Stimulated activated CD8-positive, alpha-beta memory T cell treated with anti-CD3 and anti-CD28 coated beads, Interleukin-7, amount 100 ng/mL, for 48 hours (primary cell): Measurements from ENCODE around the gene FAM98B.
"Not testable (repeated sequence)": the region's sequence is repeated elsewhere in the genome, so short reads cannot be mapped to it uniquely, and the experiment has no call there.

Experiments
- DNase-seq, 2 donors: peaks; one replicate each; pipeline ENCODE4 v3.0.0-alpha.2; 2020; ENCODE audit warnings: low read depth in 1 of 2; ENCODE audit errors: extremely low read depth in 1 of 2

Gene FAM98B

GRCh38 chr15:38453971-38454695 is at the start of gene FAM98B:
FAM98B (plus strand) TSS chr15:38454127; CDS start chr15:38454162, 35 bp downstream.
- peak; percentile 69 to 75 for DNase-seq

- DNase-seq, result no peak
Measured at GRCh38 chr15:38406436-38406835, 47.5 kb upstream of the FAM98B start.

- DNase-seq, result no peak
Measured at GRCh38 chr15:38408576-38408975, 45.4 kb upstream of the FAM98B start.

DNA sequence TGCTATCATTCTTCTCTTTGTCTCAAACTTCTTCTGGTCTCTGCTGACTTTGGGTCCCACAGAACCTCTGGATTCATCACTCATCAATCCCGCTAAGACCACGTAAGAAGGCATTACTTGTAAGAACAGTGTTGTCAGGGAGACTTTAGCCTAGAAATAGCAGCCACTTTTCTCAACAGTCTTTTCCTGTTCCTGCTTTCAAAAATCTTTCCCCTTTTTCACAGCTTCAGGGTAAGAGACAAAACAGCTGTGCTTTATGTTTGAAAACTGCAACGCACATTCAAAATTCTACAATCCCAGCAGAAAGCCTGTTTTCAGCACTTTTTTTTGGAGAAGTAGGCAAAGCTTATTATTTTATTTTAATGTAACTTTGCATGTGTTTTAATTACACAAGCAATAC is 42.0 kb upstream of the FAM98B start:
- DNase-seq, result no peak

DNA sequence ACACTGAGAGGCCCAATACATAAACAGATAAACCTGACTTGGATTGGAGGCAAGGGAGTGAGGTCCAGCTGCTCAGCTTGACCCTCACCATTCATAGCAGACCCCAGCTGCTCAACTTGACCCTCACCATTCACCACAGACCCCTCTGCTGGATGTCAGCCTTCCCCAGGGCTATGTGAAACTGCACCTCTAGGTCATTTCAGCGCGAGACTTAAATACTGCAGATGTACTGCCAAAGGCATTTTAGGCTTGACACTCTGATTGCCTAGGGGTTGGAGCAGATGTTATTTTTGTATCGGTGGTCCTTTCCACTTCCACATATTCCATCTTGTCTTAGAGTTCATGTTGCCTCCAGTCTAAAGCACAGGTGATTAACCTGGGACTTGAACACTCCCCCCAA is 41.5 kb upstream of the FAM98B start:
- DNase-seq, result no peak

GRCh38 chr15:38414357-38414756 is 39.6 kb upstream of the FAM98B start:
- DNase-seq, result no peak

- no peak for DNase-seq
Measured at GRCh38 chr15:38421069-38421690, 32.7 kb upstream of the FAM98B start.

GRCh38 chr15:38424101-38424552 is 29.8 kb upstream of the FAM98B start:
- DNase-seq, result no peak

- no peak for DNase-seq
Measured at GRCh38 chr15:38425269-38425668, 28.7 kb upstream of the FAM98B start.

- no peak for DNase-seq
Measured at GRCh38 chr15:38427380-38427779, 26.5 kb upstream of the FAM98B start.

GRCh38 chr15:38430106-38430760 is 23.7 kb upstream of the FAM98B start:
- no peak for DNase-seq

DNA sequence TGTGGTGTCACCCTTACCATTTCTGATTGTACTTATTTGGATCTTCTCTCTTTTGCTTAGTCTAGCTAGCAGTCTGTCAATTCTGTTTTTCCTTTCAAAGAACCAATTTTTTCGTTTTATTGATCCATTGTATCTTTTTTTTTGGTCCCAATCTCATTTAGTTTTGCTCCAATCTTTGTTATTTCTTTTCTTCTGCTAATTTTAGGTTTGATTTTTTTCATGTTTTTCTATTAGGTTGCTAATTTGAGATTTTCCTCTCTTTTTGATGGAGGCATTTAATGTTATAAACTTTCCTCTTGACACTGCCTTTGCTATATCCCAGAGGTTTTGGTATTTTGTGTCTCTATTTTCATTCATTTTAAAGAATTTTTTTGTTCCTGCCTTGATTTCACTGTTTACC is 16.9 kb upstream of the FAM98B start:
- no peak for DNase-seq

DNA sequence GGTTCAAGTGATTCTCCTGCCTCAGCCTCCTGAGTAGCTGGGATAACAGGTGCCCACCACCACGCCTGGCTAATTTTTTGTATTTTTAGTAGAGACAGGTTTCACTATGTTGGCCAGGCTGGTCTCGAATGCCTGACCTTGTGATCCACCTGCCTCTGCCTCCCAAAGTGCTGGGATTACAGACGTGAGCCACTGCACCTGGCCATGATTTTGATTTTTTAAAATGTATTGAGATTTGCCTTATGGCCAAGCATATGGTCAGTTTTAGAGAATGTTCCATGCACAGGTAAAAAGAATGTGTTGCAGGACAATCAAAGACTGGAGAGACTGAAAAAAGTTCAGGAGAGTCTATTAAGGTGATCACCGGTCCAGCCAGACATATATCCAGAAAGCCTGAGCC is 16.3 kb upstream of the FAM98B start:
- not testable (repeated sequence) for DNase-seq

DNA sequence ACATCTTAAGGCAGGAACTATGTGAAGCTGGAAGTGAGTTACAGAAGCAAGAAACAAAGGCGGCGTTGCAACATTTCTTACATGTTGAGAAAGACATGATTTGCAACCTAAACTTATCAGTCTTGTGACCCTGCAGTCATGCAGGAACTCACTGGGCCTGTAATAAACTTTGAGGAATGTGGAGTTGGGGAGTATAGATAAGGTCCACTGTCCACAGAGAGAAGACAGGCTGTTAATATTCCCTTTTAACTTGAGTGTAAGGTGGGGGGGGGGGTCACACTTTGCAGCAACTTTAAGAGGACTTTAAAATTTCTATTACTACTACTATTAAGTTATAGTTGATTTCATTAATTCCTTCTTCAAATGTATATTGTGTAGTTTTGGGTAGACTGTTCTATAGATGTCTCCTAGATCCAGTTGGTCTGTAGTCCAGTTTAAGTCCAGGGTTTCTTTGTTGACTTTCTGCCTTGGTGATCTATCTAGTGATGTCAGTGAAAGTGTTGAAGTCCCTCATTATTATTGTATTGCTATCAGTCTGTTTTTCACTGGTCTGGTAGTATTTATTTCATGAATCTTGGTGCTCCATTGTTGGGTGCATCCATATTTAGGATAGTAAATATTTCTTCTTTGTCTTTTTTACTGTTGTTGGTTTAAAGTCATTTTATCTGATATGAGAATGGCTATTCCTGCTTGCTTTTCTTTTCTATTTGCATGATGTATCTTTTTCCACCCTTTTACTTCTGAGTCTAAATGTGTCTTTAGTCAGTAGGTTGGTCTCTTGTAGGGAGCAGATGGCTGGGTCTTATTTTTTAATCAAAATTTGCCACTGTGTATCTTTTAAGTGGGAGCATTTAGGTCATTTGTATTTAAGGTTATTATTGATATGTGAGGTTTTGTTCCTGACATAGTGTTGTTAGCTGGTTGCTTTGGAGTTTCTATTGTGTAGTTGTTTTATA is 15.6 kb upstream of the FAM98B start:
- no peak for DNase-seq

DNA sequence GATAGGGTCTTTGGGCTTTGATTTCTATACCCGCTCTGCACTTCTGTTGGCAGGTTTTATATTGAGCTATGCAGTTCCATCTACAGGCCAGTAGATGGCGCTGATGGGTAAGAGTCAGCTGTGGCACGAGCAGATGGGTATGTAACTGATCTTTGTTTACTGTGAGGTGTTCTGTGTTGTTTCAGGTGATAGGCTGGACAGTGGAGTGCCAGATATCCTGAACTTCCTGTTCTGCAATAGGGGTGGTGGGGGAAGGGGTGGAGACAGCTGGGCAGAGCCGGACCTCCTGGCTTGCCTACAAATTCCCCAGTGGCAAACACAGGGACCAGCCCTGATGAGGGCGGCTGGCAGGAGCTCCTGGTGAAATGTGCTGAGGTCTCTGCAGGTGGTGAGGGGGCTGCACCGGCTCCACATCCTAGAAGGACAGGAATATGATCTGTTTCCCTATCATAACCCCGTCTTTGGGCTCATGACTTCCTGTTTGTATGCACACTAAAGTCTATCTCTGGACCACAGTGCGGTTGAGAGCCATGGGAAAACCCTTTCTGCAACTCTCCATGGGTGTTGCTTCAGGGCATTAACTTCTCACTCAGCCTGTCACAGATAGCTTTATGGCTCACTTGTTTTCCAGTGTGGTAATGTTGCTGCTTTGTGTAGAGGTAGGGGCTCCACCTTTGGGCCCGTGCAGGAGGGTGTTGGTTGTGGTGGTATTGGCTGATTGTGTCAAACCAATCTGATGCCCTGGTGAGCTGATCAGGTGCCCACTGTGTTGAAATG is 13.4 kb upstream of the FAM98B start:
- DNase-seq, result peak in 1 of 2 donors; percentile 1

GRCh38 chr15:38441130-38441519 is 12.8 kb upstream of the FAM98B start:
- DNase-seq, result no peak

DNA sequence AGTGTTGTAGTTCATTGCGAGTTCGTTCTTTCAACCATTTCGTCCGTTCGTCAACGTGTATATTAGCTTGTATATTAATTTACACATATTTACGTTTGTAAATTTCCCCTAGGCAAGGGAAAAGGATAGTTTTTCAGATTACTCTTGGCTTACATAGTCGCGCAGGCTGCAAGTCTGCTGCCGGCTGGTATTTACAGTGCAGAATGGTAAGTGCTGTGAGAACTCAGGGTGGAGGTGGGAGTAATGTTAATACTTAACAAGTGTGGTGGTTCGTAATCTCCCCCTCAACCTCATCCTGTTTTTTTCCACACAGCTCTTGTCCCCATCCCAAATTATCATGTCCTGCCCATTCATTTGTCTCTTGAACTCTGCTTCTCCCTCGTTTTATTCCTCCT is 766 bp downstream of the FAM98B start:
- no peak for DNase-seq

- no peak for DNase-seq
Measured at GRCh38 chr15:38455092-38455491, 1.2 kb downstream of the FAM98B start.

DNA sequence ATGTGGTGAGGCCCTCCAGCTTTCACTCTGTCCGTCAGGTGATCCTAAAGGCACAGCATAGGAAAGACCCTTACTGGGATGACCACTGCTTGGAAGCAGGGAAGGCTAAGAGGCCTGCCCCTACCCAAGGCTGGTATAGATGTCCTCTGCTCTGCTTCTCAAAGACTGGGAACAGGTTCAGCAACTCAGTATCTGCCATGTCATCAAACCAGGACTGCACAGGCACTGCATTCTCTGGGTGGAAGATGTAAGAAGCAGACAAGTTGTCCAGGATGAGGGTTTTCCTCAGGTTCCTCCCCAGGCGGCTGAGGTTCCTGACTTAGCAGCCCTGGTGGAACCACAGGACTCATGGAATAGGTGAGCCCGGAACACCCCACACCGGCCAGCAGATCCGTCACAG is 4.7 kb downstream of the FAM98B start:
- DNase-seq, result no peak

GRCh38 chr15:38459480-38459879 is 5.6 kb downstream of the FAM98B start:
- DNase-seq, result no peak
